Upper lobe of left lung (tissue), 4 donors: ENCODE measurements around the gene PRR5L.

Experiments used
- POLR2A ChIP-seq, 4 donors: fragments of 450-650 bp; IDR thresholded peaks; one replicate each; pipeline ENCODE4 v1.5.1; 2016 to 2017; ENCODE audit warnings: antibody characterized with exemption in 4 of 4, mild to moderate bottlenecking in 2 of 4
- TF ChIP-seq, protein P1 (sequence below), 6 experiments: fragments of 450-650 bp in 4 of 6; fragments of 200-600 bp in 2 of 6; sonication (generic) in 2 of 6; IDR thresholded peaks; one replicate each; pipeline ENCODE4 v1.5.1; 2016 to 2019; ENCODE audit warnings: antibody characterized with exemption in 6 of 6

DNA sequence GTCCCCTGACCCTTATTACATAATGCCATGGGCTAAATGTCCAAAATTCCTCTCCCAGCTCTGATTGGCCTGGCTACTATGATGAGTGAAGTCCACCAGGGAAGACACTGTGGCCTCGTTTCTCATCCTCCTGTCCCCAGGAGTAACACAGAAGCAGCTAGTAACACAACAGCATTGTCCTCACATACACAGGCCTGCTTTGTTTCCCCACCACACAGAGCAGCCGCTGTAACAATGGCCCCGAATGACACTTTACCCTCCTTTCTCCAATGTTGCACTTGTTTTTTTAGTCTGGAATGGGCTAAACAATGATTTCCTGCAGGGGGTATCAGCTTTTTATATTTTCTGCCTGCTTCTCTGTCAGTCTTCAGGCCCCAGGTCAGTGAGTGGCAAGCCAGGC is at the start of gene PRR5L:
- no peak for TF ChIP-seq POLR2A (IDR thresholded peaks at IDR 0.05)
- TF ChIP-seq, protein P1, sequence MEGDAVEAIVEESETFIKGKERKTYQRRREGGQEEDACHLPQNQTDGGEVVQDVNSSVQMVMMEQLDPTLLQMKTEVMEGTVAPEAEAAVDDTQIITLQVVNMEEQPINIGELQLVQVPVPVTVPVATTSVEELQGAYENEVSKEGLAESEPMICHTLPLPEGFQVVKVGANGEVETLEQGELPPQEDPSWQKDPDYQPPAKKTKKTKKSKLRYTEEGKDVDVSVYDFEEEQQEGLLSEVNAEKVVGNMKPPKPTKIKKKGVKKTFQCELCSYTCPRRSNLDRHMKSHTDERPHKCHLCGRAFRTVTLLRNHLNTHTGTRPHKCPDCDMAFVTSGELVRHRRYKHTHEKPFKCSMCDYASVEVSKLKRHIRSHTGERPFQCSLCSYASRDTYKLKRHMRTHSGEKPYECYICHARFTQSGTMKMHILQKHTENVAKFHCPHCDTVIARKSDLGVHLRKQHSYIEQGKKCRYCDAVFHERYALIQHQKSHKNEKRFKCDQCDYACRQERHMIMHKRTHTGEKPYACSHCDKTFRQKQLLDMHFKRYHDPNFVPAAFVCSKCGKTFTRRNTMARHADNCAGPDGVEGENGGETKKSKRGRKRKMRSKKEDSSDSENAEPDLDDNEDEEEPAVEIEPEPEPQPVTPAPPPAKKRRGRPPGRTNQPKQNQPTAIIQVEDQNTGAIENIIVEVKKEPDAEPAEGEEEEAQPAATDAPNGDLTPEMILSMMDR (IDR thresholded peaks at IDR 0.05): no peak
